K562 (cell line): ENCODE results near the gene TSPAN18. TPM values are rescaled to one million over a fixed set of nuclear protein-coding genes. Genes with fewer than 3 reads are reported as not detected.

ENCODE experiments used
- ATAC-seq: fragments of 200-7000 bp; cut with Tn5 transposase; 3 replicates; pipeline ENCODE4 v1.9.1; 2020; ENCODE audit warnings: moderate library complexity
- BruUV-seq: library from RNA; stranded (reverse); fragments of 400-500 nt; replicated peaks from 2 replicates; lab custom pipeline; 2021; lab: Mats Ljungman, UMichigan
- CTCF ChIA-PET: fragments of 300-600 bp; formaldehyde crosslinking; extraction: SDS; loops from one replicate; lab custom pipeline; 2021; ENCODE audit warnings: low intra/inter-chr PET ratio; lab: Yijun Ruan, JAX
- POLR2A ChIA-PET: fragments of 300-600, 350-650 bp; sonication (Branson Sonifier 250); formaldehyde crosslinking; extraction: SDS; loops from one replicate; lab custom pipeline; 2021; ENCODE audit warnings: antibody characterized with exemption, inconsistent platforms; lab: Yijun Ruan, JAX
- DNase-seq, 4 experiments: peaks; one replicate each; pipeline versions ENCODE4 v3.0.0 to v3.0.0-alpha.2; 2011 to 2018; ENCODE audit warnings: low spot score in 3 of 4, mixed read lengths in 3 of 4; ENCODE audit errors: extremely low read depth in 1 of 4
- FAIRE-seq: peaks from 2 replicates; lab custom pipeline; 2011; peaks lifted over from hg19 to GRCh38; lab: Jason Lieb, UNC
- H2AFZ ChIP-seq: 2 replicates; pipeline ENCODE4 v1.6.0; 2011; ENCODE audit warnings: low read depth, low read length, control low read depth, inconsistent platforms
- H3K27ac ChIP-seq: fragments of 200-600 bp; 3 replicates; pipeline ENCODE4 v1.8.0; 2011; ENCODE audit warnings: low read depth, mild to moderate bottlenecking, control low read depth, inconsistent platforms, low read length, moderate library complexity, mixed read lengths; ENCODE audit errors: extremely low read depth
- H3K27me3 ChIP-seq, 2 experiments: fragments of 300-600 bp in 1 of 2; 2 replicates in 1 of 2; 3 replicates in 1 of 2; pipeline versions ENCODE4 v1.6.0 to v1.8.0; 2011; ENCODE audit warnings: inconsistent platforms in 2 of 2, low read length in 2 of 2, mild to moderate bottlenecking in 1 of 2, mixed read lengths in 1 of 2, moderate library complexity in 1 of 2; ENCODE audit not compliant: control insufficient read depth in 2 of 2, insufficient read depth in 2 of 2
- H3K36me3 ChIP-seq: fragments of 300-600 bp; 3 replicates; pipeline ENCODE4 v1.8.0; 2011; ENCODE audit warnings: mild to moderate bottlenecking, low read length, inconsistent platforms; ENCODE audit not compliant: control insufficient read depth, insufficient read depth
- H3K4me1 ChIP-seq, 2 experiments: fragments of 200-600 bp in 1 of 2; replicated peaks in 1 of 2; 2 replicates in 1 of 2; 3 replicates in 1 of 2; pipeline versions ENCODE4 v1.5.1 to v1.8.0; 2011; ENCODE audit warnings: inconsistent platforms in 2 of 2, low read length in 2 of 2, mild to moderate bottlenecking in 1 of 2, mixed read lengths in 1 of 2, moderate library complexity in 1 of 2; ENCODE audit not compliant: control insufficient read depth in 2 of 2, insufficient read depth in 2 of 2
- H3K4me2 ChIP-seq: 2 replicates; pipeline ENCODE4 v1.6.1; 2011; ENCODE audit warnings: low read length, control low read depth, inconsistent platforms, mixed read lengths; ENCODE audit not compliant: insufficient read depth
- H3K4me3 ChIP-seq: fragments of 200-600 bp; sonication (generic), shearing (Covaris generic); 2 replicates; pipeline ENCODE4 v1.5.1; 2016; ENCODE audit warnings: control low read depth, inconsistent platforms
- H3K79me2 ChIP-seq: fragments of 200-600 bp; 3 replicates; pipeline ENCODE4 v1.8.0; 2011; ENCODE audit warnings: low read length, inconsistent platforms; ENCODE audit not compliant: control insufficient read depth, insufficient read depth
- H3K9ac ChIP-seq, 2 experiments: 2 replicates each; pipeline versions ENCODE4 v1.6.0 to v1.6.1; 2011; ENCODE audit warnings: low read depth in 2 of 2, low read length in 2 of 2, control low read depth in 1 of 2, inconsistent platforms in 1 of 2, mild to moderate bottlenecking in 1 of 2, mixed read lengths in 1 of 2; ENCODE audit not compliant: insufficient read depth in 1 of 2
- H3K9me1 ChIP-seq: one replicate; pipeline ENCODE4 v1.6.0; 2011; ENCODE audit warnings: inconsistent platforms, mild to moderate bottlenecking, low read length, moderate library complexity; ENCODE audit not compliant: control insufficient read depth, insufficient read depth
- H3K9me3 ChIP-seq: replicated peaks from 2 replicates; pipeline ENCODE4 v1.5.1; 2011; ENCODE audit warnings: low read depth, low read length, inconsistent platforms; ENCODE audit not compliant: control insufficient read depth, insufficient read depth
- H4K20me1 ChIP-seq: replicated peaks from 2 replicates; pipeline ENCODE4 v1.6.1; 2011; ENCODE audit warnings: low read length, inconsistent platforms, mixed read lengths; ENCODE audit not compliant: control insufficient read depth, insufficient read depth
- GATA2 ChIP-seq: sonication (generic); formaldehyde crosslinking; IDR thresholded peaks from 2 replicates; pipeline ENCODE4 v1.4.0; 2020; ENCODE audit warnings: mild to moderate bottlenecking, missing genetic modification reagents
- GTF2B ChIP-seq: IDR thresholded peaks from 2 replicates; pipeline ENCODE4 v1.6.1; 2011; ENCODE audit not compliant: insufficient read length; ENCODE audit errors: extremely low read depth
- HINFP ChIP-seq: fragments of 450-650 bp; conservative IDR thresholded peaks from 2 replicates; pipeline ENCODE4 v1.6.1; 2016; ENCODE audit warnings: missing genetic modification characterization, low read depth, mild to moderate bottlenecking, control low read depth, missing compliant biosample characterization
- ILF3 ChIP-seq: fragments of 450-650 bp; IDR thresholded peaks from 2 replicates; pipeline ENCODE4 v1.6.1; 2018; ENCODE audit warnings: antibody characterized with exemption, mild to moderate bottlenecking, moderate library complexity, borderline replicate concordance
- KDM5B ChIP-seq: fragments of 200-600 bp; sonication (generic); IDR thresholded peaks from 2 replicates; pipeline ENCODE4 v1.6.1; 2012; ENCODE audit warnings: low read depth, mild to moderate bottlenecking, moderate library complexity, low read length, control low read depth, inconsistent platforms; ENCODE audit not compliant: insufficient replicate concordance
- TEAD4 ChIP-seq, 2 experiments: sonication (generic) in 1 of 2; formaldehyde crosslinking in 1 of 2; IDR thresholded peaks; 2 replicates each; pipeline versions ENCODE4 v1.6.1 to v1.8.0; 2012 to 2022; ENCODE audit warnings: borderline replicate concordance in 1 of 2, inconsistent platforms in 1 of 2, low read length in 1 of 2, mild to moderate bottlenecking in 1 of 2, missing genetic modification reagents in 1 of 2
- TFAP4 ChIP-seq: sonication (generic); formaldehyde crosslinking; IDR thresholded peaks from 2 replicates; pipeline ENCODE4 v1.8.0; 2022; ENCODE audit warnings: missing genetic modification reagents, mild to moderate bottlenecking, moderate library complexity, borderline replicate concordance
- WGBS: fragments of 100-300 bp; shearing (Covaris generic); methylation state at CpG from one replicate; pipeline ENCODE4 v1.1.6; 2016; ENCODE audit warnings: low coverage, mixed read lengths; ENCODE audit not compliant: insufficient coverage; ENCODE audit errors: missing lambda C conversion rate; 5-methylcytosine and 5-hydroxymethylcytosine counted together
- in situ Hi-C: fragments of 300-500 bp; cut with MboI; formaldehyde crosslinking; loops from 4 replicates; pipeline ENCODE4 v1.15.0; 2018; ENCODE audit warnings: inconsistent platforms, mixed read lengths
- intact Hi-C: fragments of 100-400 bp; cut with micrococcal nuclease; formaldehyde crosslinking; loops from 2 replicates; pipeline ENCODE4 v1.14.2; 2022
- polyA plus RNA-seq, 8 experiments: library from polyadenylated mRNA; depleted of rRNA in 4 of 8; stranded (reverse) in 5 of 8; unstranded in 3 of 8; fragments of >200 nt; fragmentation: Nextera tagmentation in 2 of 8; fragmentation: Illumina TruSeq in 1 of 8; extraction: Ambion mirVana in 2 of 8; extraction: Trizol in 1 of 8; gene quantifications; 2 replicates each; pipeline versions ENCODE4 v1.2.1 to v1.2.3, GENCODE V29; 2011 to 2014; ENCODE audit warnings: inconsistent platforms in 1 of 8, missing spikeins in 1 of 8
- total RNA-seq, 7 experiments: library from RNA; depleted of rRNA in 6 of 7; stranded (reverse); fragments of >200 nt in 6 of 7; fragmentation: Illumina TruSeq in 2 of 7; extraction: Trizol in 2 of 7; gene quantifications; 2 replicates each; pipeline versions ENCODE4 v1.2.1 to v1.2.3, GENCODE V29; 2011 to 2021; ENCODE audit warnings: low replicate concordance in 1 of 7

The TSPAN18 gene
- total and polyA plus RNA-seq, 9 of the 15 experiments (the other 6 are each of a cell fraction or from before 2014, with no cell fraction given), result 0.17 to 0.35 (median 0.22) TPM; not detected in 4

GRCh38 chr11:44920451-44920850 lies 193.7 kb downstream of the TSPAN18 start:
- ATAC-seq (no peak), DNase-seq (no peak)
- Histone ChIP-seq H4K20me1 (peaks cover 15% of the 10 kb centered on the region; the same call in 1 of the 2 replicates), H3K4me1 (no peaks in the 10 kb centered on the region), H3K27ac (no peak overlapping the region), H3K4me3 (no peak overlapping the region)
- CTCF ChIA-PET, result no interaction called here
- WGBS, result 1% methylated on average over 7 of the region's 7 CpGs
- TF ChIP-seq ILF3 (no peak), HINFP (tag) (no peak), TEAD4 (IDR thresholded peaks at IDR 0.05; ENCODE audit: low read length) (no peak), TEAD4 (CRISPR knock-in tag; IDR thresholded peaks at IDR 0.05; ENCODE audit: borderline replicate concordance) (no peak), TFAP4 (CRISPR knock-in tag) (no peak), GATA2 (CRISPR knock-in tag) (no peak), KDM5B (no peak), GTF2B (no peak)
- TF ChIP-seq, all 486 proteins: peak for 0
- in situ Hi-C loops (no loop called here), intact Hi-C loops (no loop called here)
- Histone ChIP-seq H3K9ac (no peak overlapping the region), H3K9me3 (no peaks in the 10 kb centered on the region), H3K79me2 (no peaks in the 10 kb centered on the region), H2AFZ (no peak overlapping the region), H3K36me3 (no peaks in the 10 kb centered on the region), H3K27me3 (peaks cover 8 to 59% of the 10 kb centered on the region in 2 experiments; a peak in 4 of 5 replicates), H3K9me1 (no peaks in the 10 kb centered on the region), H3K4me2 (no peak overlapping the region)
- no peak for FAIRE-seq
- POLR2A ChIA-PET, result interaction anchor here (0.5 kb wide), 1 partner anchor 162 kb away, joined by 3 read pairs; no protein-coding TSS in a partner anchor
- BruUV-seq, result no TSS peak
